K562 (cell line): Measurements from ENCODE around the gene NMBR. TPM values are rescaled to one million over a fixed set of nuclear protein-coding genes. Genes with fewer than 3 reads are reported as not detected.

Experiments used
- EP300 ChIP-seq: IDR thresholded peaks from 2 replicates; pipeline ENCODE4 v1.6.1; 2012; ENCODE audit warnings: low read length, improper control_type of control experiment
- GATA2 ChIP-seq: sonication (generic); formaldehyde crosslinking; IDR thresholded peaks from 2 replicates; pipeline ENCODE4 v1.4.0; 2020; ENCODE audit warnings: mild to moderate bottlenecking, missing genetic modification reagents
- MED1 ChIP-seq: sonication (generic); formaldehyde crosslinking; IDR thresholded peaks from 2 replicates; pipeline ENCODE4 v1.8.1; 2023; ENCODE audit warnings: missing genetic modification reagents, borderline replicate concordance
- SP1 ChIP-seq: sonication (generic); formaldehyde crosslinking; IDR thresholded peaks from 2 replicates; pipeline ENCODE4 v1.8.1; 2022; ENCODE audit warnings: mild to moderate bottlenecking, missing genetic modification reagents
- ZNF347 ChIP-seq: fragments of 450-650 bp; formaldehyde crosslinking; IDR thresholded peaks from 2 replicates; pipeline ENCODE4 v1.4.0; 2020; ENCODE audit warnings: low read depth, mild to moderate bottlenecking, moderate library complexity
- polyA plus RNA-seq, 8 experiments: library from polyadenylated mRNA; depleted of rRNA in 4 of 8; stranded (reverse) in 5 of 8; unstranded in 3 of 8; fragments of >200 nt; fragmentation: Nextera tagmentation in 2 of 8; fragmentation: Illumina TruSeq in 1 of 8; extraction: Ambion mirVana in 2 of 8; extraction: Trizol in 1 of 8; gene quantifications; 2 replicates each; pipeline versions ENCODE4 v1.2.1 to v1.2.3, GENCODE V29; 2011 to 2014; ENCODE audit warnings: inconsistent platforms in 1 of 8, missing spikeins in 1 of 8
- total RNA-seq, 7 experiments: library from RNA; depleted of rRNA in 6 of 7; stranded (reverse); fragments of >200 nt in 6 of 7; fragmentation: Illumina TruSeq in 2 of 7; extraction: Trizol in 2 of 7; gene quantifications; 2 replicates each; pipeline versions ENCODE4 v1.2.1 to v1.2.3, GENCODE V29; 2011 to 2021; ENCODE audit warnings: low replicate concordance in 1 of 7
- TF ChIP-seq, protein P1 (sequence below): fragments of 200-600 bp; sonication (generic); IDR thresholded peaks from one replicate; pipeline ENCODE4 v1.6.1; 2012; ENCODE audit warnings: mild to moderate bottlenecking, low read depth, low read length, inconsistent platforms
- TF ChIP-seq, protein P2 (sequence below): fragments of 250-450 bp; sonication (Bioruptor Pico); IDR thresholded peaks from 2 replicates; pipeline ENCODE4 v1.4.0; 2020; ENCODE audit warnings: mild to moderate bottlenecking

The NMBR gene
- total and polyA plus RNA-seq, 9 of the 15 experiments (the other 6 are each of a cell fraction or from before 2014, with no cell fraction given), result not detected

DNA sequence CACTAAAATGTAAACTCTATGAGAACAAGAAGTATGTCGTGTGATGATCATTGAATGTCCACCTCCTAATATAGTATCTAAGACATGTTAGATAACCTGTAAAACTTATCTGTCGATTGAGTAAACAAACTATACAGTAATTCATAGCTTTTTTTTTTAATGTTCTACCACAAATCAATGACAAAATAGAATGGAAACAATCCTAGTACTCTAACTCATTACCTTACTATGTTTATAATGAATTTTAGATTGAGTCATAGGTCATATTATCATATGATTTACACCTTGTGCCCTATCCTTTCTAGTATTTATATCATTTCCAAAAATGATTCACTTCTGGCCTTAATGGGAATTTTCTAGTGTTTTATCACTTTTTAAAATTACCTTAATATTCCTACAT, 6.3 kb upstream of the NMBR start (continued):
- TF ChIP-seq, protein P1, sequence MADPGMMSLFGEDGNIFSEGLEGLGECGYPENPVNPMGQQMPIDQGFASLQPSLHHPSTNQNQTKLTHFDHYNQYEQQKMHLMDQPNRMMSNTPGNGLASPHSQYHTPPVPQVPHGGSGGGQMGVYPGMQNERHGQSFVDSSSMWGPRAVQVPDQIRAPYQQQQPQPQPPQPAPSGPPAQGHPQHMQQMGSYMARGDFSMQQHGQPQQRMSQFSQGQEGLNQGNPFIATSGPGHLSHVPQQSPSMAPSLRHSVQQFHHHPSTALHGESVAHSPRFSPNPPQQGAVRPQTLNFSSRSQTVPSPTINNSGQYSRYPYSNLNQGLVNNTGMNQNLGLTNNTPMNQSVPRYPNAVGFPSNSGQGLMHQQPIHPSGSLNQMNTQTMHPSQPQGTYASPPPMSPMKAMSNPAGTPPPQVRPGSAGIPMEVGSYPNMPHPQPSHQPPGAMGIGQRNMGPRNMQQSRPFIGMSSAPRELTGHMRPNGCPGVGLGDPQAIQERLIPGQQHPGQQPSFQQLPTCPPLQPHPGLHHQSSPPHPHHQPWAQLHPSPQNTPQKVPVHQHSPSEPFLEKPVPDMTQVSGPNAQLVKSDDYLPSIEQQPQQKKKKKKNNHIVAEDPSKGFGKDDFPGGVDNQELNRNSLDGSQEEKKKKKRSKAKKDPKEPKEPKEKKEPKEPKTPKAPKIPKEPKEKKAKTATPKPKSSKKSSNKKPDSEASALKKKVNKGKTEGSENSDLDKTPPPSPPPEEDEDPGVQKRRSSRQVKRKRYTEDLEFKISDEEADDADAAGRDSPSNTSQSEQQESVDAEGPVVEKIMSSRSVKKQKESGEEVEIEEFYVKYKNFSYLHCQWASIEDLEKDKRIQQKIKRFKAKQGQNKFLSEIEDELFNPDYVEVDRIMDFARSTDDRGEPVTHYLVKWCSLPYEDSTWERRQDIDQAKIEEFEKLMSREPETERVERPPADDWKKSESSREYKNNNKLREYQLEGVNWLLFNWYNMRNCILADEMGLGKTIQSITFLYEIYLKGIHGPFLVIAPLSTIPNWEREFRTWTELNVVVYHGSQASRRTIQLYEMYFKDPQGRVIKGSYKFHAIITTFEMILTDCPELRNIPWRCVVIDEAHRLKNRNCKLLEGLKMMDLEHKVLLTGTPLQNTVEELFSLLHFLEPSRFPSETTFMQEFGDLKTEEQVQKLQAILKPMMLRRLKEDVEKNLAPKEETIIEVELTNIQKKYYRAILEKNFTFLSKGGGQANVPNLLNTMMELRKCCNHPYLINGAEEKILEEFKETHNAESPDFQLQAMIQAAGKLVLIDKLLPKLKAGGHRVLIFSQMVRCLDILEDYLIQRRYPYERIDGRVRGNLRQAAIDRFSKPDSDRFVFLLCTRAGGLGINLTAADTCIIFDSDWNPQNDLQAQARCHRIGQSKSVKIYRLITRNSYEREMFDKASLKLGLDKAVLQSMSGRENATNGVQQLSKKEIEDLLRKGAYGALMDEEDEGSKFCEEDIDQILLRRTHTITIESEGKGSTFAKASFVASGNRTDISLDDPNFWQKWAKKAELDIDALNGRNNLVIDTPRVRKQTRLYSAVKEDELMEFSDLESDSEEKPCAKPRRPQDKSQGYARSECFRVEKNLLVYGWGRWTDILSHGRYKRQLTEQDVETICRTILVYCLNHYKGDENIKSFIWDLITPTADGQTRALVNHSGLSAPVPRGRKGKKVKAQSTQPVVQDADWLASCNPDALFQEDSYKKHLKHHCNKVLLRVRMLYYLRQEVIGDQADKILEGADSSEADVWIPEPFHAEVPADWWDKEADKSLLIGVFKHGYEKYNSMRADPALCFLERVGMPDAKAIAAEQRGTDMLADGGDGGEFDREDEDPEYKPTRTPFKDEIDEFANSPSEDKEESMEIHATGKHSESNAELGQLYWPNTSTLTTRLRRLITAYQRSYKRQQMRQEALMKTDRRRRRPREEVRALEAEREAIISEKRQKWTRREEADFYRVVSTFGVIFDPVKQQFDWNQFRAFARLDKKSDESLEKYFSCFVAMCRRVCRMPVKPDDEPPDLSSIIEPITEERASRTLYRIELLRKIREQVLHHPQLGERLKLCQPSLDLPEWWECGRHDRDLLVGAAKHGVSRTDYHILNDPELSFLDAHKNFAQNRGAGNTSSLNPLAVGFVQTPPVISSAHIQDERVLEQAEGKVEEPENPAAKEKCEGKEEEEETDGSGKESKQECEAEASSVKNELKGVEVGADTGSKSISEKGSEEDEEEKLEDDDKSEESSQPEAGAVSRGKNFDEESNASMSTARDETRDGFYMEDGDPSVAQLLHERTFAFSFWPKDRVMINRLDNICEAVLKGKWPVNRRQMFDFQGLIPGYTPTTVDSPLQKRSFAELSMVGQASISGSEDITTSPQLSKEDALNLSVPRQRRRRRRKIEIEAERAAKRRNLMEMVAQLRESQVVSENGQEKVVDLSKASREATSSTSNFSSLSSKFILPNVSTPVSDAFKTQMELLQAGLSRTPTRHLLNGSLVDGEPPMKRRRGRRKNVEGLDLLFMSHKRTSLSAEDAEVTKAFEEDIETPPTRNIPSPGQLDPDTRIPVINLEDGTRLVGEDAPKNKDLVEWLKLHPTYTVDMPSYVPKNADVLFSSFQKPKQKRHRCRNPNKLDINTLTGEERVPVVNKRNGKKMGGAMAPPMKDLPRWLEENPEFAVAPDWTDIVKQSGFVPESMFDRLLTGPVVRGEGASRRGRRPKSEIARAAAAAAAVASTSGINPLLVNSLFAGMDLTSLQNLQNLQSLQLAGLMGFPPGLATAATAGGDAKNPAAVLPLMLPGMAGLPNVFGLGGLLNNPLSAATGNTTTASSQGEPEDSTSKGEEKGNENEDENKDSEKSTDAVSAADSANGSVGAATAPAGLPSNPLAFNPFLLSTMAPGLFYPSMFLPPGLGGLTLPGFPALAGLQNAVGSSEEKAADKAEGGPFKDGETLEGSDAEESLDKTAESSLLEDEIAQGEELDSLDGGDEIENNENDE, result no peak
- TF ChIP-seq SP1 (CRISPR knock-in tag), result no peak
- no peak for TF ChIP-seq GATA2 (CRISPR knock-in tag)
- no peak for TF ChIP-seq MED1
- no peak for TF ChIP-seq ZNF347 (CRISPR knock-in tag)
- TF ChIP-seq EP300, result no peak
- TF ChIP-seq, protein P2, sequence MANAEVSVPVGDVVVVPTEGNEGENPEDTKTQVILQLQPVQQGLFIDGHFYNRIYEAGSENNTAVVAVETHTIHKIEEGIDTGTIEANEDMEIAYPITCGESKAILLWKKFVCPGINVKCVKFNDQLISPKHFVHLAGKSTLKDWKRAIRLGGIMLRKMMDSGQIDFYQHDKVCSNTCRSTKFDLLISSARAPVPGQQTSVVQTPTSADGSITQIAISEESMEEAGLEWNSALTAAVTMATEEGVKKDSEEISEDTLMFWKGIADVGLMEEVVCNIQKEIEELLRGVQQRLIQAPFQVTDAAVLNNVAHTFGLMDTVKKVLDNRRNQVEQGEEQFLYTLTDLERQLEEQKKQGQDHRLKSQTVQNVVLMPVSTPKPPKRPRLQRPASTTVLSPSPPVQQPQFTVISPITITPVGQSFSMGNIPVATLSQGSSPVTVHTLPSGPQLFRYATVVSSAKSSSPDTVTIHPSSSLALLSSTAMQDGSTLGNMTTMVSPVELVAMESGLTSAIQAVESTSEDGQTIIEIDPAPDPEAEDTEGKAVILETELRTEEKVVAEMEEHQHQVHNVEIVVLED (CRISPR knock-in tag), result no peak
